Activated effector memory CD4-positive, alpha-beta T cell treated with Interleukin-2 at 50 U/mL for 16 hours (primary cell): ENCODE measurements around the gene ABCC6.
"Not testable (repeated sequence)": the region's sequence is repeated elsewhere in the genome, so short reads cannot be mapped to it uniquely, and the experiment has no call there.

Experiments used
- DNase-seq: peaks from one replicate; pipeline ENCODE4 v3.0.0-alpha.2; 2020

The ABCC6 gene

GRCh38 chr16:16186820-16187219 lies 36.5 kb downstream of the ABCC6 start:
- DNase-seq, result no peak

- no peak for DNase-seq
Observed at GRCh38 chr16:16185095-16185494, 38.2 kb downstream of the ABCC6 start.

GRCh38 chr16:16184594-16184993 lies 38.7 kb downstream of the ABCC6 start:
- no peak for DNase-seq

GRCh38 chr16:16183562-16183961 lies 39.7 kb downstream of the ABCC6 start:
- DNase-seq, result no peak

DNA sequence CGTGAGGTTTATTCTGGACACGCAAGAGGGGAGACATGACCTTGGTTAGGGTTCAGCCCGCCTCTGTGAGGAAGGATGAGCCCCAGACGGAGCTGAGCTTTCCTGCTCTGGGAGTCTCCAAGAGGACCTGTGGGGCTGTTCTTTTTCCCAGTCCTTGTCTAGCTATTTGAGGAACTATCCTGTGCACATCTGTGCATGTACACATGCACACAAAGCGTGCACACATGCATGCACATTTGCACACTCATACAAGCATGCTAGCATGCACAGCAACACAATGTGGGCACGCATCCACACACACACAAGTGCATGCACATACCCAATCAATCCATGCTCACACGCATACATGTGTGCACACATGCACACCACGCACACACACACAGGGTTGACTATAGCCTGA lies 40.4 kb downstream of the ABCC6 start:
- DNase-seq, result no peak

DNA sequence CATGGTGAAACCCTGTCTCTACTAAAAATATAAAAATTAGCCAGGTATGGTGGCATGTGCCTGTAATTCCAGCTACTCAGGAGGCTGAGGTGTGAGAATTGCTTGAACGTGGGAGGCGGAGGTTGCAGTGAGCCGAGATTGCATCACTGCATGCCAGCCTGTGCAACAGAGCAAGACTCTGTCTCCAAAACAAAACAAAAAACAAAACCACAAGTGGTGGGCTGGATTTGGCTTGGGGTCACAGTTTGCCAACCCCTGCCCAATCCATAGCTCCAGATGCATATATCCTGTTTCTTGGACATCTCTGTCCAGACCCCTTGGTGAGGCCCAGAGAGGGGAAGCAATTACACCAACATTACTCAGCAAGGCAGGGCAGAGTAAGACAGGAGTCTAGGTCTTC lies 41.5 kb downstream of the ABCC6 start:
- DNase-seq, result not testable (repeated sequence)

- DNase-seq, result no peak
Observed at GRCh38 chr16:16178455-16179162, 44.7 kb downstream of the ABCC6 start.

- DNase-seq, result no peak
Observed at GRCh38 chr16:16176328-16176727, 47.0 kb downstream of the ABCC6 start.

- no peak for DNase-seq
Observed at GRCh38 chr16:16175296-16175695, 48.0 kb downstream of the ABCC6 start.

DNA sequence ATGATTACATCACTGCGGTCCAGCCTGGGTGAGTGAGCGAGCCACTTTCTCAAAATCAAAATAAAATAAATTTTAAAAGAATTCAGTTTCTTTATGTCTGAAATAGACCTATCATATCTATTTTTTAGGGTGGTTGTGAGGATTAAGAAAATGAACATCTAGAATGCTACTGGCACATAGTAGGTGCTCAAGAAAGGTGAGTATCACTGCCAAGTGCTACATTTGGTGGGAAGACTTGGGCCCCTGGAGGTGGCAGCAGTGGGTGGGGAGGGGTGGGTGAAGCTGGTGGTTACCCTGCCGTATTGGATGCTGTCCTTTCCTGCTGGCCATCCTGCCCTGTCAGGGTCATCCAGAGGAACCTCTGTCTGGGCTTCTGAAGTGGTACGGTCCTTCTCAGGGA lies 50.3 kb downstream of the ABCC6 start:
- no peak for DNase-seq

DNA sequence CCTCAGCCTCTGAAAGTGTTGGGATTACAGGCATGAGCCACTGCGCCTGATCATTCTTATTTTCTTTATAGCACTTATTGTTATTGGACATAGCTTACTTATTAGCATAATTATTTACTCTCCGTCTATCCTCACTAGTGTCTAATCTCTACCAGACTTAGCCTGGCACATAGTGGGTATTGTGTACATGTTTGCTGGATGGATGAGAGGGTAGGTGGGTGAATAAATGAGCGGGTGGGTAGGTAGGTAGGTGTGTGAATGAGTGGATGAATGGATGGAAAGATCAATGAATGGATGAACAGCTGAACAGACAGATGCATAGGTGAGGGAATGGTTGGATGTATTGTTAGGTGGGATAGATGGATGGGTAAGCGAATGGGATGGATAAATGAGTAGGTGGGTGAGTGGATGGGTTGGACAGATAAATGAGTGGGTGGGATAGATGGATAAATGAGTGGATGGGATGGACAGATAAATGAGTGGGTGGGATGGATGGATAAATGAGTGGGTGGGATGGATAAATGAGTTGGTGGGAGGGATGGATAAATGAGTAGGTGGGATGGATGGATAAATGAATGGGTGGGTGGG lies 51.9 kb downstream of the ABCC6 start:
- DNase-seq, result no peak

- DNase-seq, result no peak
Observed at GRCh38 chr16:16169615-16170014, 53.7 kb downstream of the ABCC6 start.

GRCh38 chr16:16168431-16168830 lies 54.9 kb downstream of the ABCC6 start:
- DNase-seq, result no peak

DNA sequence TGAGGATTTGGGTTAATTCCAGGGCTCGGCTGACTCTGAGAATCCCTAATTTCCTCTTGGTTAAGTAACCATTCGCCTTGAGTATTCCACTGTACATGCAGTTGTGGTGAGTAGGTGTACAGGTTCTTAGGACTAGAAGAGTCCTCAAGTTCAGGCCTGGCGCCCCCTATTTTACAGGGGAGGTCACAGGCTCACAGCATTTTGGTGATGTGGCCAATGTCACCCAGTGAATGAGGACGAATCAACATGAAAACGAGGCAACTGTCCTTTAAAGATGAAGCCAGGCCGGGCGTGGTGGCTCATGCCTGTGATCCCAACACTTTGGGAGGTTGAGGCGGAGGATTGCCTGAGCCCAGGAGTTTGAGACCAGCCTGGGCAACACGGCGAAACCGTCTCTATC lies 55.4 kb downstream of the ABCC6 start:
- DNase-seq, result no peak

DNA sequence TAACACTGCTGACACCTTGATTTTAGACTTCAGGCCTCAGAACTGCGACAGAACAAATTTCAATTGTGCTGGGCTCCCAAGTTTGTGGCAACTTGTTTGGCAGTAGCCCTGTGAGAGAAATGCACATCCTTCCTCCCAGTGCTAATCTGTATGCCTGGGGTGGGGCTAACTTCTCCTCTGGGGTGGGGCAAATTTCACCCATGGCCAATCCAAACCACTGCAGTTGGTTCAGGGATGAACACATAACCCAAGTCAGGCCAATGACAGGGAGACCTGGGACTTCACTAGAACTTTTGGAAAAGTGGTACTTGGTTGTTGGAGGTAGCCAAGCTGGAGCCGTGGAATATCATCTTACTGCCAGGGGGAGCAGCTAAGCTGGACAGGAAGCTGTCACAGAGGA lies 56.3 kb downstream of the ABCC6 start:
- no peak for DNase-seq

- no peak for DNase-seq
Observed at GRCh38 chr16:16166085-16166484, 57.2 kb downstream of the ABCC6 start.

DNA sequence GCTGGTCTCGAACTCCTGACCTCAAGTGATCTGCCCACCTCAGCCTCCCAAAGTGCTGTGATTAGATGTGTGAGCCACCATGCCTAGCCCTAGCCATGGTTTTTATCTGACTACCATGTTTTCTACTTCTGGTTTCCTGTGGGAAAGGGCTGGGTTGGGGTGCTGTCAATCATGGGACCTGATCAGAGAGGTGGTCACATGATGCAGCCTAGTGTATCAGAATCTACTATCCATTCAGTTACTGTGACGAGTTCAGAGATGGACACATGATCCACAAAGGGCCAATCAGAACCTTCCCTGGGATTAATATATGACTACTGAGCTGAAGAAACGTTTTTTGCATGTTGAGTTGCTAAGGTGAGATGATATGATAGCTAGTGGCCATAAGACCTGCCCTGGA lies 59.1 kb downstream of the ABCC6 start:
- no peak for DNase-seq

- no peak for DNase-seq
Observed at GRCh38 chr16:16163571-16163970, 59.7 kb downstream of the ABCC6 start.

GRCh38 chr16:16163109-16163508 lies 60.2 kb downstream of the ABCC6 start:
- no peak for DNase-seq

DNA sequence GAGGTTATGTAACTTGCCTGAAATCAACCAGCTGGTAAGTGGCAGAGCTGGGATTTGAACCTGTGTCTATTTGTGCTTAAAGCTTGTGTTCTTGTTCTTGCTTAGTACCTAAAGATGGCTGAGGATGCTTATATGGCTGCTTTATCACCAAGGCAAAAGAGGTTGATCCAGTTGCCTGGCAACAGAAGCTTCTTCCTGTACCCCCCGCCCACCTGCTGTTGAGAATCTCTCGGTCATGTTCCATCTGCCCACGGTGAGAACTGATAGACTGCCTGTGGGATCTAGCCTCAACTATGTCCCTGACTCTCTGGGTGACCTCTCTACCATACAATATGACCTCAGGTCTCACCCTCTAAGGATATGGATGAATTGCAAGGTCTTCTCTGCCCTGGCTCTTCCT lies 60.7 kb downstream of the ABCC6 start:
- no peak for DNase-seq

DNA sequence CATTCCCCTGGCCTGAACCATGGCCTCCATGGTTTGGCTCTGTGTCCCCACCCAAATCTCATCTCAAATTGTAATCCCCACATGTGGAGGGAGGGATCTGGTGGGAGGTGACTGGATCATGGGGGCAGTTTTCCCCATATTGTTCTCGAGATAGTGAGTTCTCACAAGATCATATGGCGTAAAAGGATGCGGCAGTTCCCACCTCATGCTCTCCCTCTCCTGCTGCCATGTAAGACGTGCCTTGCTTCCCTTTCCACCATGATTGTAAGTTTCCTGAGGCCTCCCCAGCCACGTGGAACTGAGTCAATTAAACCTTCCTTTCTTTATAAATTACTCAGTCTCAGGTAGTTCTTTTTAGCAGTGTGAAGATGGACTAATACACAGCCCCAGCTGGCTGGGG lies 61.5 kb downstream of the ABCC6 start:
- DNase-seq, result not testable (repeated sequence)

DNA sequence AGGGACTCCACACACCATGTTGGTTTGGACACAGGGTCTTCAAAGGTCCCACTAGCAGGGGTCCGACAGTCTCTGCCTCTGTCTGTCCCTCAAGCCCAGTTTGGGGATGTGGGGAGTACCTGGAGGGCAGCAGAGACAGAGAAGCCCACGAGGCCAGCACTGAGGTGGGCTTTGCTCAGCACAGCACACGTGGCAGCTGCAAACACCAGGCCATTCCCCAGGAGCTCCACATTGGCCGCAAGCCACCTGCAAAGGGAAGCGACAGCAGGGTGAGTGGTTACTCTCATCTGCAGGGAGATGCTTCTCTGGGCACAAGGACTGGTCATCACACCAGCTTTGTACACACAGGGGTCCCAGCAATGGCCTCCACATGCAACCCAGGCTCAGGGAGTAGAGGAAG lies 62.0 kb downstream of the ABCC6 start:
- no peak for DNase-seq

DNA sequence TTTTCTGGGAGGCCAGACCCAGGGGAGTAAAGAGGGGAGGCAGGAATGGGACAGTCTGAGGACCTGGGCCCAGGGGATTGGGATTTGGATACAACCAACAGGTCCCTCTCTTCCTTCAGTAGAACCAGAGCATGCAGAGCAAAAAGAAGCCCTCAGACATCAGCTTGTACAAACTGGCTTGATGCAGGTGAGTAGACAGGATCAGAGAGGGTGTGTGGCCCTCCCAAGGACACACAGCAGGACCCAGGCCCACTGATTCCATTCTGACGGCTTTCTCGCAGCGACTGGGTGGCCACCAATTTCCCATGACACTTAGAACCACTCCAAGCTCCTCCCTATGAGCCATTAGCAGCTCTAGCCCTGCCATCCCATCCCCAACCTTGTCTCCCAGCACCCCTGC lies 63.6 kb downstream of the ABCC6 start:
- DNase-seq, result no peak

- DNase-seq, result no peak
Observed at GRCh38 chr16:16158741-16159374, 64.4 kb downstream of the ABCC6 start.
